Adrenal gland (tissue), 12 donors: ENCODE data around the gene PAGE4. TPM values are rescaled to one million over a fixed set of nuclear protein-coding genes. Genes with fewer than 3 reads are reported as not detected.

Source experiments
- DNase-seq, 7 donors: peaks; one replicate each; pipeline ENCODE4 v3.0.0-alpha.2; 2019 to 2020
- H3K27ac ChIP-seq, 5 donors: fragments of 200-600 bp; sonication (generic) in 4 of 5; 1 replicate in 3 of 5; 2 replicates in 2 of 5; pipeline versions ENCODE4 v1.5.1 to v1.8.0; 2016 to 2020; ENCODE audit warnings: mild to moderate bottlenecking in 1 of 5
- H3K27me3 ChIP-seq: fragments of 200-600 bp; 2 replicates; pipeline ENCODE4 v1.8.0; 2021
- H3K36me3 ChIP-seq, 2 donors: fragments of 200-600 bp; replicated peaks in 1 of 2; 1 replicate in 1 of 2; 2 replicates in 1 of 2; pipeline versions ENCODE4 v1.5.1 to v1.8.0; 2018 to 2022
- H3K4me1 ChIP-seq, 2 donors: fragments of 200-600 bp; replicated peaks in 1 of 2; 1 replicate in 1 of 2; 2 replicates in 1 of 2; pipeline versions ENCODE4 v1.5.1 to v1.8.0; 2018 to 2021
- H3K4me3 ChIP-seq, 4 donors: fragments of 200-600 bp; sonication (generic) in 3 of 4; one replicate each; pipeline ENCODE4 v1.5.1; 2016 to 2018
- H3K9me3 ChIP-seq, 3 donors: fragments of 200-600 bp; sonication (generic) in 1 of 3; replicated peaks in 1 of 3; 1 replicate in 2 of 3; 2 replicates in 1 of 3; pipeline versions ENCODE4 v1.5.1 to v1.8.0; 2016 to 2021
- CTCF ChIP-seq, 6 experiments: fragments of 450-650 bp in 4 of 6; fragments of 200-600 bp in 2 of 6; sonication (generic) in 1 of 6; IDR thresholded peaks; 1 replicate in 5 of 6; 2 replicates in 1 of 6; pipeline versions ENCODE4 v1.5.1 to v1.8.0; 2016 to 2021; ENCODE audit warnings: antibody characterized with exemption in 6 of 6, mild to moderate bottlenecking in 2 of 6, moderate library complexity in 1 of 6
- POLR2A ChIP-seq, 2 donors: fragments of 450-650 bp; IDR thresholded peaks; one replicate each; pipeline ENCODE4 v1.6.1; 2017; ENCODE audit warnings: antibody characterized with exemption in 2 of 2, mild to moderate bottlenecking in 2 of 2, moderate library complexity in 1 of 2
- WGBS, 4 donors: extraction: QIAGEN DNeasy Blood & Tissue Kit in 2 of 4; methylation state at CpG; one replicate each; pipeline versions ENCODE4 v1.1.5 to v1.1.7; 2013 to 2017; 5-methylcytosine and 5-hydroxymethylcytosine counted together
- intact Hi-C, 2 donors: fragments of 100-400 bp; cut with DNase I; formaldehyde crosslinking; loops; one replicate each; pipeline versions ENCODE4 v1.14.1 to v1.15.0; 2022 to 2023
- polyA plus RNA-seq, 3 donors: library from polyadenylated mRNA; stranded (reverse); fragments of 200-250 nt in 2 of 3; fragments of 350-450 nt in 1 of 3; fragmentation: Illumina TruSeq in 1 of 3; extraction: RNeasy Lipid Tissue Mini Kit (QIAGEN cat#74804) in 1 of 3; gene quantifications; one replicate each; pipeline ENCODE4 v1.2.3, GENCODE V29; 2013 to 2014
- total RNA-seq, 9 donors: library from RNA; depleted of rRNA in 4 of 9; stranded (reverse); fragments of >200 nt in 4 of 9; fragments of 120-200 nt in 1 of 9; fragmentation: NEBNext Ultra II Directional in 1 of 9; extraction: Animal tissue kit (Norgen Biotek cat#: 25700) in 1 of 9; gene quantifications; one replicate each; pipeline versions ENCODE4 v1.1.0 to v1.2.4, GENCODE V29; 2013 to 2023
- donor health status: healthy with polysubstance abuse.
- donor health status: Bipolar disorder and iron deficiency.
- donor health status: DM: yes; HTN: yes; CAD: no.
- donor health status: DM: no; HTN: no; CAD: no.
- donor health status: DM: no; HTN: no; CAD: no.
- donor health status: DM: yes; HTN: yes; CAD: no.

The PAGE4 gene
- total and polyA plus RNA-seq, 12 donors = 0.83 to 9.7 (median 3.3) TPM; not detected in 6

DNA sequence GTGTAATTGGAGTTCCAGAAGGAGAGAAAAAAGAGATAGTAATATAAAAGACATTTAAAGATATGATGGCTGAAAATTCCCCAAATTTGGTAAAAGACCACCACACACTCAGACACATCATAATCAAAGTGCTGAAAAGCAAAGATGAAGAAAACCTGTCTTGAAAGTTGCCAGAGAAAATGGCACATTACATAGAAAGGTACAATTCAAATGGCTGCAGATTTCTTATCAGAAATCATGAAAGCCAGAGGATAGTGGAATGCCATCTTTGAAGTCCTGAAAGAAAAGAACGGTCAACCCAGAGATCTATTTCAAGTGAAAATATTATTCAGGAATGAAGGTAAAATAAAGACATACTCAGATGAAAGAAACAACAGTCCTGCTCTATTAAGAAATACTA, 29.3 kb upstream of the PAGE4 start:
- intact Hi-C loops = no loop called here
- 79 to 100% (median 88%) methylated on average over 1 of the region's 1 CpG for WGBS, 4 donors

DNA sequence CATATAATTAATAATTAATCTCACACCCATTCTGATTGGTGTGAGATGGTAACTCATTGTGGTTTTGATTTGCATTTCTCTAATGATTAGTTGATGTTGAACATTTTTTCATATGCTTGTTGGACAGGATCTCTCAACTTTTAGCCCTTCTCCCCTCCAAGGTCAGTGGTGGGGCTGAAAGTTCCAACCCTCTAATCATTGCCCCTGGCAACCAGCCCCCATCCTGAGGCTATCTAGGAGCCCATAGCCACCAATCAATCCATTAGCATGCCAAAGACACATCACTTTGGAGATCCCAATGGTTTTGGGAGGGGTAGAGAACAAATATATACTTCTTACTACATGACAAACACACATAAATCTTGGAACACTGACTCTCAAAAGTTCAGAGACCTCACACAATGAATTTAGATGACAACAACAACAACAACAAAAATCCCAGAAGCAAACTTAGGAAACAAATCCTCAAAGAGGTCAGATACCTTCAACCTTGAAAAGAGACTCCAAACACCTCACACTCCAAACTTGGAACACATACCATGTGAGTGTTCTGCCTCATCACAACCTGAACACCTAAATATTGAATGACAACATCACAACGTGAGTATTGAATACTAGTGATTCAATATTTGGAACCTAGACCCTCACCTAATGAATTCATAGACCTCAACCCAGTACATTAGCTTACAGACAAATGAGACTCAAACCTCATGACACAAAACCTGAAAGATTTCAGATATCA, 19.0 kb upstream of the PAGE4 start:
- Histone ChIP-seq H3K27me3 (peaks cover 8% of the 10 kb centered on the region), H3K4me3 (no peak overlapping the region), H3K9me3 (no peaks in the 10 kb centered on the region), H3K4me1 (no peaks in the 10 kb centered on the region), H3K36me3 (no peaks in the 10 kb centered on the region), H3K27ac (no peak overlapping the region)
- TF ChIP-seq POLR2A (IDR thresholded peaks at IDR 0.05) (no peak), CTCF (IDR thresholded peaks at IDR 0.05) (no peak)
- 37 to 100% (median 52%) methylated on average over 1 of the region's 1 CpG for WGBS, 4 donors
- no peak for DNase-seq
- intact Hi-C loops = no loop called here

More for the DNA sequence above, 29.3 kb upstream of the PAGE4 start:
- H3K27ac ChIP-seq = no peak overlapping the region
- H3K9me3 ChIP-seq = no peaks in the 10 kb centered on the region
- no peak for TF ChIP-seq POLR2A (IDR thresholded peaks at IDR 0.05)
- no peak for TF ChIP-seq CTCF (IDR thresholded peaks at IDR 0.05)
- no peak overlapping the region for H3K4me3 ChIP-seq
- peaks cover 22% of the 10 kb centered on the region for H3K27me3 ChIP-seq
- H3K36me3 ChIP-seq = no peaks in the 10 kb centered on the region
- H3K4me1 ChIP-seq = no peaks in the 10 kb centered on the region
- no peak for DNase-seq

GRCh38 chrX:49812177-49812576, 16.9 kb upstream of the PAGE4 start:
- no peak for TF ChIP-seq CTCF (IDR thresholded peaks at IDR 0.05)
- no peak for TF ChIP-seq POLR2A (IDR thresholded peaks at IDR 0.05)
- Histone ChIP-seq H3K9me3 (no peaks in the 10 kb centered on the region), H3K4me3 (no peak overlapping the region), H3K27me3 (peaks cover 8% of the 10 kb centered on the region), H3K4me1 (no peaks in the 10 kb centered on the region), H3K36me3 (no peaks in the 10 kb centered on the region), H3K27ac (no peak overlapping the region)
- intact Hi-C loops = no loop called here
- 55 to 65% (median 60%) methylated on average over 4 of the region's 4 CpGs for WGBS, 4 donors
- no peak for DNase-seq

- TF ChIP-seq CTCF (IDR thresholded peaks at IDR 0.05) (no peak), POLR2A (IDR thresholded peaks at IDR 0.05) (no peak)
- H3K4me3 ChIP-seq = no peak overlapping the region
- H3K27ac ChIP-seq = no peak overlapping the region
- peaks cover 7% of the 10 kb centered on the region for H3K27me3 ChIP-seq
- no peaks in the 10 kb centered on the region for H3K4me1 ChIP-seq
- no peaks in the 10 kb centered on the region for H3K36me3 ChIP-seq
- intact Hi-C loops = no loop called here
- no peaks in the 10 kb centered on the region for H3K9me3 ChIP-seq
- WGBS, 4 donors = 87 to 95% (median 89%) methylated on average over 3 to 4 of the region's 4 CpGs
- no peak for DNase-seq
Observed at GRCh38 chrX:49816435-49816834, 12.7 kb upstream of the PAGE4 start.
